ENCODE data around the gene HSD17B12.

HSD17B12 gene

DNA sequence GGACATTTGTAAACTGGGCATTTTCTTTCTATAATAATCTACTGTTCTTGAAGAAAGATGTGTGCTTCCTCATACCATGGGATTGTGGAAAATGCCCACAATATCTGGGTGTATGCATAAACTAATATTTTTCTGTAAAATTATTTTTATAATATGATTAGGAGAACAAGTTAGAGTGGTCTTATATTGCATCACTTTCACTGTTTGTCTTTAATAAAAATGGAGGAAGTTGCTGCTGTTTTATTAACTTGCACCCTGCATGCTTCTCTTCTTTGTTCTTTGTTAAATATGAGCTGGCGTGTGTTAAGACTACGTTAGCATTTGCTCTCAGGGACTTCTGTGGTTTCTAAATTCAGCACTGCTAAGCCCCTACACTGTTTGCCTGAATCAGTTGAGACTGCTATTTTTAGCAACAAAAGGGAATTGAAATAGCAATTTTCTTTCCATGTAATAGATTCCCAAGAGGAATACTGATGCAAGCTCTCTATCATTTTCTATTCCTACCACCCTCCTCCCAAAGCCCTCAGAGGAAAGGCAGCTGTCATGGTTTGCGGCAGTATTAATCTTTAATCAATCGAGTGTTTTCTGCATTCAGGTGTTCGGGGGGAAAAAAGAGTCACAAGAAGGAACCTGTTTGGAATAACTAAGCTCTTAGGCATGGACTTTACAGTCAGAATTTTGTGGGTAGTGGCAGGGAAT is 56.1 kb downstream of the HSD17B12 start:
- Histone ChIP-seq H3K36me3 (ENCODE audit: insufficient read depth, low read length) (peaks cover 21% of the 10 kb centered on the region), H3K4me2 (ENCODE audit: insufficient read depth, low read length) (no peak overlapping the region), H4K20me1 (ENCODE audit: insufficient read depth, low read length) (peaks cover 46% of the 10 kb centered on the region), H3K27ac (ENCODE audit: low read length) (no peak overlapping the region), H2AFZ (ENCODE audit: low read depth, low read length) (no peak overlapping the region), H3K4me1 (ENCODE audit: insufficient read depth, low read length) (no peaks in the 10 kb centered on the region), H3K9ac (ENCODE audit: low read depth, low read length) (no peak overlapping the region), H3K27me3 (ENCODE audit: insufficient read depth, low read length, poor library complexity) (no peaks in the 10 kb centered on the region), H3K9me3 (ENCODE audit: insufficient read depth, low read length, severe bottlenecking) (no peaks in the 10 kb centered on the region), H3K4me3 (ENCODE audit: low read depth in 1 of 2, low read length in 2 of 2) (no peak overlapping the region), H3K79me2 (ENCODE audit: insufficient read depth, low read length) (peaks cover 87% of the 10 kb centered on the region)
- TF ChIP-seq EZH2 (IDR thresholded peaks at IDR 0.05; ENCODE audit: borderline replicate concordance, low read depth, low read length, severe bottlenecking): no peak
- TF ChIP-seq, protein P1, sequence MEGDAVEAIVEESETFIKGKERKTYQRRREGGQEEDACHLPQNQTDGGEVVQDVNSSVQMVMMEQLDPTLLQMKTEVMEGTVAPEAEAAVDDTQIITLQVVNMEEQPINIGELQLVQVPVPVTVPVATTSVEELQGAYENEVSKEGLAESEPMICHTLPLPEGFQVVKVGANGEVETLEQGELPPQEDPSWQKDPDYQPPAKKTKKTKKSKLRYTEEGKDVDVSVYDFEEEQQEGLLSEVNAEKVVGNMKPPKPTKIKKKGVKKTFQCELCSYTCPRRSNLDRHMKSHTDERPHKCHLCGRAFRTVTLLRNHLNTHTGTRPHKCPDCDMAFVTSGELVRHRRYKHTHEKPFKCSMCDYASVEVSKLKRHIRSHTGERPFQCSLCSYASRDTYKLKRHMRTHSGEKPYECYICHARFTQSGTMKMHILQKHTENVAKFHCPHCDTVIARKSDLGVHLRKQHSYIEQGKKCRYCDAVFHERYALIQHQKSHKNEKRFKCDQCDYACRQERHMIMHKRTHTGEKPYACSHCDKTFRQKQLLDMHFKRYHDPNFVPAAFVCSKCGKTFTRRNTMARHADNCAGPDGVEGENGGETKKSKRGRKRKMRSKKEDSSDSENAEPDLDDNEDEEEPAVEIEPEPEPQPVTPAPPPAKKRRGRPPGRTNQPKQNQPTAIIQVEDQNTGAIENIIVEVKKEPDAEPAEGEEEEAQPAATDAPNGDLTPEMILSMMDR (IDR thresholded peaks at IDR 0.05; ENCODE audit: borderline replicate concordance, extremely low read depth, low read length, poor library complexity, severe bottlenecking): no peak
- DNase-seq (no peak), ATAC-seq (ENCODE audit: insufficient read depth, low read depth) (no peak; the same call in 2 of the 3 replicates)

DNA sequence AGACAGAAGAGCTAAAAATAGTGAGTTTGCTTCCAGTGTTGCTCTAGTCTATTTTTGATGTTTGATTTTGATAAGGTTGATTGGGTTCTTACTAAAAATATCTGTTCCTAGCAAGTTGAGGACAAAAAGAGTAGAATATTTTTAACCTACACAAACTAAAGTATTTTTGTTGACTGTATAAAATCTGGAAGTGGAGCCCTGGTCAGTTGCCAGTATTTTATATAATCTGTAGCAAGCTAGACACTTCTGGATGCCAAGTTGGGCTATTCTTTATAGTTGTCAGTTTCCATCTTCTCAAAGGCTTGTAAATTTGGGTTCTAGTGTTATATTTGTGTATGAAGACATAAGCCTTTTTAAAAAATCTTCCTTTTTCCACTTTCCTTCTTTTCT is 56.7 kb downstream of the HSD17B12 start:
- H3K9me3 ChIP-seq (ENCODE audit: insufficient read depth, low read length, severe bottlenecking): no peaks in the 10 kb centered on the region
- no peaks in the 10 kb centered on the region for H3K4me1 ChIP-seq (ENCODE audit: insufficient read depth, low read length)
- H2AFZ ChIP-seq (ENCODE audit: low read depth, low read length): no peak overlapping the region
- peaks cover 21% of the 10 kb centered on the region for H3K36me3 ChIP-seq (ENCODE audit: insufficient read depth, low read length)
- no peaks in the 10 kb centered on the region for H3K27me3 ChIP-seq (ENCODE audit: insufficient read depth, low read length, poor library complexity)
- no peak overlapping the region for H3K9ac ChIP-seq (ENCODE audit: low read depth, low read length)
- H3K4me2 ChIP-seq (ENCODE audit: insufficient read depth, low read length): no peak overlapping the region
- H4K20me1 ChIP-seq (ENCODE audit: insufficient read depth, low read length): peaks cover 41% of the 10 kb centered on the region
- peaks cover 84% of the 10 kb centered on the region for H3K79me2 ChIP-seq (ENCODE audit: insufficient read depth, low read length)
- DNase-seq: no peak
- no peak overlapping the region for H3K4me3 ChIP-seq (ENCODE audit: low read depth in 1 of 2, low read length in 2 of 2)
- H3K27ac ChIP-seq (ENCODE audit: low read length): no peak overlapping the region
- TF ChIP-seq EZH2 (IDR thresholded peaks at IDR 0.05; ENCODE audit: borderline replicate concordance, low read depth, low read length, severe bottlenecking): no peak
- TF ChIP-seq, protein P1 (IDR thresholded peaks at IDR 0.05; ENCODE audit: borderline replicate concordance, extremely low read depth, low read length, poor library complexity, severe bottlenecking): no peak
- no peak for ATAC-seq (ENCODE audit: insufficient read depth, low read depth)

DNA sequence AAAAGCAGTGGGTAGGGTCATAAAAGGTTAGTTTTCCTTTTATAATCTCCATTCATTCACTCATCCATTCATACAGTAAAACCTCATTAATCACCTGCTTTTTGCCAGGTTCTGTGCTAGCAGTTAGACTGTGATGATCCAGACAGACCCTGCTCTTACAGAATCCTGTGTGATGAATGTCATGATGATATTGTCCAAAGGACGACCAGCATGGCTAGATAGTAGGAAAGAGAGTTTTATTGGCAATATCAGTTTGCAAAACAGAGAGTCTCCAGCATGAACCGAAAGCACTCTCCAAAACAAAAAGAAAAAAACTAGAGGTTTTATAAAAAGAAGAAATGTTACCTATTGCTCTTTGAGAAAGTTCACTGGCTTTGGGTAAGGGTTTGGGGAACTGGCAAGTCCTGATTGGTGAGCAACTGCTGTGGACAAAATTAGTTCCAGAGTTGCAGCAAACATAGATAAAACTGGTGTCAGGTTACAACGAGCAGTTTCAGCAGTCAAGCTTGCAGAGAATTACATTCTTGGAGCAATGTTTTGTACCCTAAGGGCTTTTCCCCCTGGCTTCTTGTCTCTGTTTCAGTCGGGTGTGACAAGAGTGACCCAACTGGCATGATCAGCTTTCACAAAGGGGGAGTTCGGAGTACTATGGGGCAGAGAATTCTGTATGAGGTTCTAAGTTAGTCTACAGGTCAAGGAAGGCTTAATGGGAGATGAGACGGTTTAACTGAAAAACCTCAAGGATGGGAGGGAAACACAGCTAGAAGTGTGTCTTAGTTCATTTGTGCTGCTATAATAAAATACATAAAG is 58.3 kb downstream of the HSD17B12 start:
- Histone ChIP-seq H3K9ac (ENCODE audit: low read depth, low read length) (no peak overlapping the region), H3K27me3 (ENCODE audit: insufficient read depth, low read length, poor library complexity) (no peaks in the 10 kb centered on the region), H3K4me3 (ENCODE audit: low read depth in 1 of 2, low read length in 2 of 2) (no peak overlapping the region), H2AFZ (ENCODE audit: low read depth, low read length) (no peak overlapping the region), H3K9me3 (ENCODE audit: insufficient read depth, low read length, severe bottlenecking) (no peaks in the 10 kb centered on the region), H3K27ac (ENCODE audit: low read length) (no peak overlapping the region), H3K79me2 (ENCODE audit: insufficient read depth, low read length) (peaks cover 81% of the 10 kb centered on the region), H3K4me2 (ENCODE audit: insufficient read depth, low read length) (no peak overlapping the region), H3K4me1 (ENCODE audit: insufficient read depth, low read length) (no peaks in the 10 kb centered on the region), H4K20me1 (ENCODE audit: insufficient read depth, low read length) (peaks cover 25% of the 10 kb centered on the region), H3K36me3 (ENCODE audit: insufficient read depth, low read length) (peaks cover 23% of the 10 kb centered on the region)
- no peak for ATAC-seq (ENCODE audit: insufficient read depth, low read depth)
- no peak for DNase-seq
- TF ChIP-seq EZH2 (IDR thresholded peaks at IDR 0.05; ENCODE audit: borderline replicate concordance, low read depth, low read length, severe bottlenecking): no peak
- TF ChIP-seq, protein P1 (IDR thresholded peaks at IDR 0.05; ENCODE audit: borderline replicate concordance, extremely low read depth, low read length, poor library complexity, severe bottlenecking): no peak

All from DND-41 (cell line).